IMR-90 (cell line): ENCODE results near the gene SRRM4. TPM values are rescaled to one million over a fixed set of nuclear protein-coding genes. Genes with fewer than 3 reads are reported as not detected.

ENCODE experiments used
- ATAC-seq: fragments of 200-7000 bp; cut with Tn5 transposase; 2 replicates; pipeline ENCODE4 v1.9.1; 2020; ENCODE audit warnings: low read depth, mild to moderate bottlenecking, moderate library complexity
- BruUV-seq: library from RNA; stranded (reverse); fragments of 400-500 nt; replicated peaks from 2 replicates; lab custom pipeline; 2021; lab: Mats Ljungman, UMichigan
- CTCF ChIA-PET: fragments of 300-600 bp; formaldehyde crosslinking; extraction: SDS; loops from one replicate; lab custom pipeline; 2021; ENCODE audit warnings: antibody characterized with exemption; lab: Yijun Ruan, JAX
- POLR2A ChIA-PET: fragments of 300-600 bp; sonication (Branson Sonifier 250); formaldehyde crosslinking; loops from one replicate; lab custom pipeline; 2022; ENCODE audit warnings: antibody characterized with exemption; ENCODE audit not compliant: unreplicated experiment; lab: Charles Lee
- DNase-seq: peaks from one replicate; pipeline ENCODE4 v3.0.0; 2013
- H2AFZ ChIP-seq: replicated peaks from 2 replicates; pipeline ENCODE3; 2013; ENCODE audit warnings: low read length, mild to moderate bottlenecking; ENCODE audit not compliant: poor library complexity
- H2AK5ac ChIP-seq: 2 replicates; pipeline ENCODE4 v1.6.1; 2013; ENCODE audit warnings: low read depth, low read length, inconsistent platforms
- H2AK9ac ChIP-seq: replicated peaks from 2 replicates; pipeline ENCODE3; 2013; ENCODE audit warnings: mild to moderate bottlenecking, low read depth, low read length, moderate library complexity; ENCODE audit not compliant: poor library complexity
- H2BK120ac ChIP-seq: 2 replicates; pipeline ENCODE4 v1.6.1; 2013; ENCODE audit warnings: low read depth, low read length, inconsistent platforms
- H2BK15ac ChIP-seq: 3 replicates; pipeline ENCODE4 v1.6.1; 2013; ENCODE audit warnings: low read depth, low read length, inconsistent platforms
- H2BK20ac ChIP-seq: 2 replicates; pipeline ENCODE4 v1.6.1; 2013; ENCODE audit warnings: low read depth, mild to moderate bottlenecking, inconsistent platforms, low read length, moderate library complexity
- H2BK5ac ChIP-seq: 2 replicates; pipeline ENCODE4 v1.6.1; 2013; ENCODE audit warnings: mild to moderate bottlenecking, low read depth, low read length, inconsistent platforms; ENCODE audit not compliant: poor library complexity, severe bottlenecking
- H3K14ac ChIP-seq: replicated peaks from 2 replicates; pipeline ENCODE4 v1.6.1; 2013; ENCODE audit warnings: low read depth, low read length, inconsistent platforms
- H3K18ac ChIP-seq: 2 replicates; pipeline ENCODE4 v1.6.1; 2013; ENCODE audit warnings: low read depth, low read length, control low read depth
- H3K23ac ChIP-seq: 2 replicates; pipeline ENCODE4 v1.6.1; 2013; ENCODE audit warnings: low read depth, low read length, inconsistent platforms
- H3K27ac ChIP-seq: 2 replicates; pipeline ENCODE4 v1.5.1; 2013; ENCODE audit warnings: mild to moderate bottlenecking, control low read depth, low read length; ENCODE audit not compliant: insufficient read depth
- H3K27me3 ChIP-seq: 2 replicates; pipeline ENCODE4 v1.6.1; 2013; ENCODE audit warnings: low read length; ENCODE audit not compliant: control insufficient read depth, insufficient read depth
- H3K36me3 ChIP-seq: 2 replicates; pipeline ENCODE4 v1.6.1; 2013; ENCODE audit warnings: low read length, mixed read lengths; ENCODE audit not compliant: control insufficient read depth, insufficient read depth
- H3K4ac ChIP-seq: 2 replicates; pipeline ENCODE4 v1.6.1; 2013; ENCODE audit warnings: low read depth, low read length, inconsistent platforms
- H3K4me1 ChIP-seq: 2 replicates; pipeline ENCODE4 v1.6.1; 2013; ENCODE audit warnings: low read length, mixed read lengths; ENCODE audit not compliant: control insufficient read depth, insufficient read depth
- H3K4me2 ChIP-seq: 2 replicates; pipeline ENCODE4 v1.6.1; 2013; ENCODE audit warnings: low read depth, mild to moderate bottlenecking, control low read depth, low read length, moderate library complexity
- H3K4me3 ChIP-seq: 2 replicates; pipeline ENCODE4 v1.5.1; 2013; ENCODE audit warnings: low read depth, mild to moderate bottlenecking, control low read depth, low read length, moderate library complexity; ENCODE audit not compliant: insufficient read depth
- H3K56ac ChIP-seq: 2 replicates; pipeline ENCODE4 v1.6.1; 2013; ENCODE audit warnings: low read length, inconsistent platforms; ENCODE audit not compliant: insufficient read depth; ENCODE audit errors: extremely low read depth
- H3K79me1 ChIP-seq, 2 experiments: 2 replicates each; pipeline ENCODE4 v1.6.1; 2013; ENCODE audit warnings: low read length in 2 of 2, inconsistent platforms in 1 of 2, low read depth in 1 of 2
- H3K9ac ChIP-seq: 2 replicates; pipeline ENCODE4 v1.6.1; 2013; ENCODE audit warnings: low read depth, low read length, control low read depth
- H3K9me1 ChIP-seq: 2 replicates; pipeline ENCODE4 v1.6.1; 2013; ENCODE audit warnings: low read length, inconsistent platforms; ENCODE audit not compliant: insufficient read depth
- H3K9me3 ChIP-seq: 2 replicates; pipeline ENCODE4 v1.6.1; 2013; ENCODE audit warnings: low read length; ENCODE audit not compliant: control insufficient read depth, insufficient read depth
- H4K20me1 ChIP-seq: 2 replicates; pipeline ENCODE4 v1.6.1; 2013; ENCODE audit warnings: low read length, inconsistent platforms; ENCODE audit not compliant: insufficient read depth
- H4K5ac ChIP-seq: 2 replicates; pipeline ENCODE4 v1.6.1; 2013; ENCODE audit warnings: mild to moderate bottlenecking, low read depth, low read length, control low read depth
- H4K8ac ChIP-seq, 2 experiments: 2 replicates each; pipeline ENCODE4 v1.6.1; 2013; ENCODE audit warnings: low read depth in 2 of 2, low read length in 2 of 2, control low read depth in 1 of 2, inconsistent platforms in 1 of 2
- H4K91ac ChIP-seq: 2 replicates; pipeline ENCODE4 v1.6.1; 2013; ENCODE audit warnings: low read depth, low read length, inconsistent platforms; ENCODE audit not compliant: insufficient read depth
- BHLHE40 ChIP-seq: fragments of 150-350 bp; IDR thresholded peaks from 2 replicates; pipeline ENCODE4 v1.6.1; 2016; ENCODE audit warnings: mild to moderate bottlenecking, low read depth, low read length
- CEBPB ChIP-seq: IDR thresholded peaks from 2 replicates; pipeline ENCODE4 v1.6.1; 2012; ENCODE audit warnings: low read depth, low read length, improper control_type of control experiment
- CHD1 ChIP-seq: IDR thresholded peaks from 2 replicates; pipeline ENCODE4 v1.6.1; 2012; ENCODE audit warnings: low read depth, low read length, improper control_type of control experiment
- FOS ChIP-seq: fragments of 150-350 bp; IDR thresholded peaks from 2 replicates; pipeline ENCODE4 v1.6.1; 2016; ENCODE audit warnings: low read depth, low read length
- MAFK ChIP-seq: IDR thresholded peaks from 2 replicates; pipeline ENCODE4 v1.6.1; 2012; ENCODE audit warnings: low read depth, low read length, improper control_type of control experiment
- MAZ ChIP-seq: IDR thresholded peaks from 2 replicates; pipeline ENCODE4 v1.6.1; 2012; ENCODE audit warnings: low read depth, mild to moderate bottlenecking, low read length, improper control_type of control experiment, moderate library complexity, borderline replicate concordance
- MXI1 ChIP-seq: IDR thresholded peaks from 2 replicates; pipeline ENCODE4 v1.6.1; 2012; ENCODE audit warnings: low read depth, mild to moderate bottlenecking, low read length, moderate library complexity, borderline replicate concordance
- NFE2L2 ChIP-seq: fragments of 150-350 bp; IDR thresholded peaks from 2 replicates; pipeline ENCODE4 v1.6.1; 2016; ENCODE audit warnings: low read depth, mild to moderate bottlenecking, low read length
- POLR2A ChIP-seq: IDR thresholded peaks from 2 replicates; pipeline ENCODE4 v1.6.1; 2012; ENCODE audit warnings: mild to moderate bottlenecking, low read depth, low read length
- RAD21 ChIP-seq: IDR thresholded peaks from 2 replicates; pipeline ENCODE4 v1.6.1; 2012; ENCODE audit warnings: low read length, improper control_type of control experiment
- RCOR1 ChIP-seq: IDR thresholded peaks from 2 replicates; pipeline ENCODE4 v1.6.1; 2012; ENCODE audit warnings: mild to moderate bottlenecking, low read length, improper control_type of control experiment; ENCODE audit not compliant: insufficient replicate concordance
- RFX5 ChIP-seq: IDR thresholded peaks from 2 replicates; pipeline ENCODE4 v1.8.0; 2012; ENCODE audit warnings: low read depth, mild to moderate bottlenecking, low read length, moderate library complexity
- SMC3 ChIP-seq: fragments of 150-350 bp; IDR thresholded peaks from 2 replicates; pipeline ENCODE4 v1.6.1; 2016; ENCODE audit warnings: low read depth, mild to moderate bottlenecking, antibody characterized with exemption, low read length, moderate library complexity
- WGBS, 2 experiments: methylation state at CpG; one replicate each; pipeline versions ENCODE4 v1.1.5 to v1.1.7; 2013; ENCODE audit warnings: missing lambda C conversion rate in 2 of 2; ENCODE audit not compliant: insufficient read length in 1 of 2; ENCODE audit errors: extremely low coverage in 2 of 2; 5-methylcytosine and 5-hydroxymethylcytosine counted together
- dilution Hi-C: fragments of 300-500 bp; cut with HindIII; formaldehyde crosslinking; loops from one replicate; pipeline ENCODE4 v1.14.3; 2018; ENCODE audit warnings: low sequenced_read_pairs; ENCODE audit not compliant: unreplicated experiment
- in situ Hi-C: fragments of 300-500 bp; cut with MboI; formaldehyde crosslinking; loops from 3 replicates; pipeline ENCODE4 v1.14.3; 2019; ENCODE audit warnings: low sequenced_read_pairs, inconsistent platforms, mixed read lengths
- intact Hi-C: fragments of 100-400 bp; cut with micrococcal nuclease; formaldehyde crosslinking; loops from 2 replicates; pipeline ENCODE4 v1.10.0; 2022
- polyA plus RNA-seq, 3 experiments: library from polyadenylated mRNA; depleted of rRNA; stranded (reverse); fragments of >200 nt; gene quantifications; 2 replicates each; pipeline ENCODE4 v1.2.3, GENCODE V29; 2012; ENCODE audit warnings: low replicate concordance in 1 of 3
- total RNA-seq: library from RNA; depleted of rRNA; stranded (reverse); fragments of >200 nt; gene quantifications from 2 replicates; pipeline ENCODE4 v1.2.3, GENCODE V29; 2012
- TF ChIP-seq, protein P1 (sequence below): conservative IDR thresholded peaks from 2 replicates; pipeline ENCODE4 v1.5.1; 2012; ENCODE audit warnings: mild to moderate bottlenecking, low read depth, low read length, improper control_type of control experiment
- TF ChIP-seq, protein P2 (sequence below): fragments of 150-350 bp; IDR thresholded peaks from 2 replicates; pipeline ENCODE4 v1.6.1; 2017; ENCODE audit warnings: mild to moderate bottlenecking, antibody characterized with exemption, low read length, low read depth
- TF ChIP-seq, protein P3 (sequence below): fragments of 150-350 bp; IDR thresholded peaks from 2 replicates; pipeline ENCODE4 v1.6.1; 2016; ENCODE audit warnings: low read depth, mild to moderate bottlenecking, low read length, moderate library complexity, borderline replicate concordance

Gene SRRM4
- total and polyA plus RNA-seq, 2 of the 4 experiments (the other 2 are of a cell fraction), result not detected

GRCh38 chr12:119122047-119122446 is 140.7 kb downstream of the SRRM4 start:
- CTCF ChIA-PET, result no interaction called here
- no peaks in the 10 kb centered on the region for H3K9me1 ChIP-seq
- in situ Hi-C loops, result loop anchor here (5.0 kb wide), 1 partner anchor 280 kb away; no protein-coding TSS in a partner anchor

More at GRCh38 chr12:119122047-119122446, 140.7 kb downstream of the SRRM4 start:
- Histone ChIP-seq H3K56ac (no peak overlapping the region), H3K27me3 (no peaks in the 10 kb centered on the region), H3K4me3 (no peak overlapping the region), H3K4me1 (no peaks in the 10 kb centered on the region), H3K23ac (no peak overlapping the region), H4K8ac (no peak overlapping the region), H3K4ac (no peak overlapping the region), H2BK20ac (no peak overlapping the region), H3K36me3 (no peaks in the 10 kb centered on the region), H2BK120ac (no peak overlapping the region), H2AK9ac (no peak overlapping the region), H4K20me1 (no peaks in the 10 kb centered on the region), H4K5ac (no peak overlapping the region), H3K9ac (no peak overlapping the region), H3K4me2 (no peak overlapping the region), H2BK5ac (no peak overlapping the region), H3K27ac (no peak overlapping the region), H2BK15ac (no peak overlapping the region), H3K14ac (no peak overlapping the region), H3K79me1 (no peaks in the 10 kb centered on the region), H2AFZ (no peak overlapping the region), H4K91ac (no peak overlapping the region), H3K18ac (no peak overlapping the region), H3K9me3 (peaks cover 2% of the 10 kb centered on the region; the same call in 1 of the 2 replicates), H2AK5ac (no peak overlapping the region)
- TF ChIP-seq POLR2A (no peak), RCOR1 (no peak), NFE2L2 (no peak), SMC3 (no peak), FOS (no peak), MAFK (no peak), MAZ (no peak), CHD1 (no peak), RFX5 (no peak), CEBPB (no peak), BHLHE40 (no peak), RAD21 (no peak), MXI1 (no peak)
- TF ChIP-seq, protein P1, sequence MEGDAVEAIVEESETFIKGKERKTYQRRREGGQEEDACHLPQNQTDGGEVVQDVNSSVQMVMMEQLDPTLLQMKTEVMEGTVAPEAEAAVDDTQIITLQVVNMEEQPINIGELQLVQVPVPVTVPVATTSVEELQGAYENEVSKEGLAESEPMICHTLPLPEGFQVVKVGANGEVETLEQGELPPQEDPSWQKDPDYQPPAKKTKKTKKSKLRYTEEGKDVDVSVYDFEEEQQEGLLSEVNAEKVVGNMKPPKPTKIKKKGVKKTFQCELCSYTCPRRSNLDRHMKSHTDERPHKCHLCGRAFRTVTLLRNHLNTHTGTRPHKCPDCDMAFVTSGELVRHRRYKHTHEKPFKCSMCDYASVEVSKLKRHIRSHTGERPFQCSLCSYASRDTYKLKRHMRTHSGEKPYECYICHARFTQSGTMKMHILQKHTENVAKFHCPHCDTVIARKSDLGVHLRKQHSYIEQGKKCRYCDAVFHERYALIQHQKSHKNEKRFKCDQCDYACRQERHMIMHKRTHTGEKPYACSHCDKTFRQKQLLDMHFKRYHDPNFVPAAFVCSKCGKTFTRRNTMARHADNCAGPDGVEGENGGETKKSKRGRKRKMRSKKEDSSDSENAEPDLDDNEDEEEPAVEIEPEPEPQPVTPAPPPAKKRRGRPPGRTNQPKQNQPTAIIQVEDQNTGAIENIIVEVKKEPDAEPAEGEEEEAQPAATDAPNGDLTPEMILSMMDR, result no peak
- TF ChIP-seq, protein P2, sequence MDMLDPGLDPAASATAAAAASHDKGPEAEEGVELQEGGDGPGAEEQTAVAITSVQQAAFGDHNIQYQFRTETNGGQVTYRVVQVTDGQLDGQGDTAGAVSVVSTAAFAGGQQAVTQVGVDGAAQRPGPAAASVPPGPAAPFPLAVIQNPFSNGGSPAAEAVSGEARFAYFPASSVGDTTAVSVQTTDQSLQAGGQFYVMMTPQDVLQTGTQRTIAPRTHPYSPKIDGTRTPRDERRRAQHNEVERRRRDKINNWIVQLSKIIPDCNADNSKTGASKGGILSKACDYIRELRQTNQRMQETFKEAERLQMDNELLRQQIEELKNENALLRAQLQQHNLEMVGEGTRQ, result no peak
- TF ChIP-seq, protein P3, sequence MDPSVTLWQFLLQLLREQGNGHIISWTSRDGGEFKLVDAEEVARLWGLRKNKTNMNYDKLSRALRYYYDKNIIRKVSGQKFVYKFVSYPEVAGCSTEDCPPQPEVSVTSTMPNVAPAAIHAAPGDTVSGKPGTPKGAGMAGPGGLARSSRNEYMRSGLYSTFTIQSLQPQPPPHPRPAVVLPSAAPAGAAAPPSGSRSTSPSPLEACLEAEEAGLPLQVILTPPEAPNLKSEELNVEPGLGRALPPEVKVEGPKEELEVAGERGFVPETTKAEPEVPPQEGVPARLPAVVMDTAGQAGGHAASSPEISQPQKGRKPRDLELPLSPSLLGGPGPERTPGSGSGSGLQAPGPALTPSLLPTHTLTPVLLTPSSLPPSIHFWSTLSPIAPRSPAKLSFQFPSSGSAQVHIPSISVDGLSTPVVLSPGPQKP, result no peak
- intact Hi-C loops (no loop called here), dilution Hi-C loops (no loop called here)
- WGBS, 2 experiments, result 43% methylated on average over 1 of the region's 5 CpGs; no CpG with 5 or more reads in 1 of the 2 experiments
- BruUV-seq, result no TSS peak
- POLR2A ChIA-PET, result no interaction called here
- ATAC-seq (no peak), DNase-seq (no peak)
